Measurements from ENCODE around the gene PLEKHA5.

The PLEKHA5 gene

DNA sequence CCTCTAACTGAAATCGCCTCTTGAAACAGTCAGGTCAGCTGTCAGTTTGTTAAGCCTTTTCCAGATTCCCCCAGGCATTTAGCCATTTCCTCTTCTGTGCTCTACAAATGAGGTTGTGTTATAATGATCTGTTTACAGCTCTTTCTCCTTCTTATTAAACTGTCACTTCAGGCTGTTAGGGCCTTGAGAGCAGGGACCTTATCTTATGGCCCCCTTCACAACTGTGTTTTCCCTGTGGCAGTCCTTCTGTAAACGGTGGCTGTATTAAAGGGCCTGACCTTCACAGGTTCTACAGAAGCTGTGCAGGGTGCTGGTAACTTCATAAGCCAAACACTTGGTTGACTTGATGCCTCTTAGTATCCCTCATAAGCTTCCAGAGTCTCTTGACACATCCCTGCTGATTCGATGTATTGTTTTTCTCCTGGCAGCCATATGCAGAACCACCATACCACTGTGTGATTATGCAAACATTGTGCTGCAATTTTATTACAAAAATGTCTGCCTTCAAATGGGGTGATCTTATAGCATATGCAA lies 104.7 kb downstream of the PLEKHA5 start:
- ChIA-PET CTCF (interaction anchor here (0.5 to 0.7 kb wide), 2 partner anchors 380 to 657 kb away, joined by 3 to 4 read pairs; no protein-coding TSS in a partner anchor), POLR2A (ENCODE audit: low non-redundant PET) (interaction anchor here (0.6 kb wide), 1 partner anchor 545 kb away, joined by 3 read pairs; no protein-coding TSS in a partner anchor)
- no peak for DNase-seq (ENCODE audit: low spot score)
- TF ChIP-seq, protein P1, sequence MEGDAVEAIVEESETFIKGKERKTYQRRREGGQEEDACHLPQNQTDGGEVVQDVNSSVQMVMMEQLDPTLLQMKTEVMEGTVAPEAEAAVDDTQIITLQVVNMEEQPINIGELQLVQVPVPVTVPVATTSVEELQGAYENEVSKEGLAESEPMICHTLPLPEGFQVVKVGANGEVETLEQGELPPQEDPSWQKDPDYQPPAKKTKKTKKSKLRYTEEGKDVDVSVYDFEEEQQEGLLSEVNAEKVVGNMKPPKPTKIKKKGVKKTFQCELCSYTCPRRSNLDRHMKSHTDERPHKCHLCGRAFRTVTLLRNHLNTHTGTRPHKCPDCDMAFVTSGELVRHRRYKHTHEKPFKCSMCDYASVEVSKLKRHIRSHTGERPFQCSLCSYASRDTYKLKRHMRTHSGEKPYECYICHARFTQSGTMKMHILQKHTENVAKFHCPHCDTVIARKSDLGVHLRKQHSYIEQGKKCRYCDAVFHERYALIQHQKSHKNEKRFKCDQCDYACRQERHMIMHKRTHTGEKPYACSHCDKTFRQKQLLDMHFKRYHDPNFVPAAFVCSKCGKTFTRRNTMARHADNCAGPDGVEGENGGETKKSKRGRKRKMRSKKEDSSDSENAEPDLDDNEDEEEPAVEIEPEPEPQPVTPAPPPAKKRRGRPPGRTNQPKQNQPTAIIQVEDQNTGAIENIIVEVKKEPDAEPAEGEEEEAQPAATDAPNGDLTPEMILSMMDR (conservative IDR thresholded peaks at IDR 0.05; ENCODE audit: low read depth) = no peak
- H3K27ac ChIP-seq = no peak overlapping the region

DNA sequence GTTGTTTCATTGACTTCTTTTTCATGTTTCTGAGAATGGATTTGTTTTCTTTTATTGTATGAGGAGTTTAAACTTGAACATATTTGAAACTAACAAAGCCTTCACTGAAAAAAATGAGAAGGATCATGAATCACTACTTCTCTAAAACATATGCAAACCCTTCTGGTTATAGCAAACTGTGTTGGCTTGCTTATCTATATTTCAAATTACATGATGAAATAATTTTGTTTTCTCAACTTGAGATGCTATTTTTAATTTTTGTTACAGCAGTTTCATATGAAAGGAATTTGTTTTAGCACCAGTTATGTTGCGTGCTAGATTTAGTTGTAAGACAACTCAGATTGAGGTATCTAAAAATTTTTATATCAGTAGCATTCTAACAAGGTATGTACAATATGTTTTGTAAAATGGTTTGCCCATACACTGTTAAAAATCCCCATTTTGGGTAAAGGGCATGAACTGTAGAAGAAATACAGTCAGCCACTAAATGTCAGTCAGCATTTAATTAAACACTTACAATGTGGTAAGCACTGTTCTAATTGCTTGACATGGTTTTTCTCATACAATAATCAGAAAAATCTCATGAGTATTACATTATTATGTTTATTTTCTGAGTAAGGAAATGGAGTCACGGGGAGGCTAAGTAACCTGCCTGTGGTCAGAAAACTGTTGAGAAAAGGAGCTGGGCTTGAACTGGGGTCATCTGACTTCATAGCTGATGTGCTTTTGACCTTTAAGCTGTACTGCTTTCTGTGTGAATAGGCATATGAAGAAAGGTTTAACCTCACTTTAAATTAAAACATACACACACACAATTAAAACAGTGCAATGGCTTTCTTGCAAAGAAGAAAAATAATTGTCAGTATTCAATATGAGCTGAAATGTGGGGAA lies 105.7 kb downstream of the PLEKHA5 start:
- ChIA-PET CTCF (interaction anchor here (0.6 to 0.7 kb wide), 2 partner anchors 36 to 658 kb away, joined by 3 read pairs; no protein-coding TSS in a partner anchor), POLR2A (ENCODE audit: low non-redundant PET) (no interaction called here)
- TF ChIP-seq, protein P1 (conservative IDR thresholded peaks at IDR 0.05; ENCODE audit: low read depth) = no peak
- no peak overlapping the region for H3K27ac ChIP-seq
- DNase-seq (ENCODE audit: low spot score) = no peak

DNA sequence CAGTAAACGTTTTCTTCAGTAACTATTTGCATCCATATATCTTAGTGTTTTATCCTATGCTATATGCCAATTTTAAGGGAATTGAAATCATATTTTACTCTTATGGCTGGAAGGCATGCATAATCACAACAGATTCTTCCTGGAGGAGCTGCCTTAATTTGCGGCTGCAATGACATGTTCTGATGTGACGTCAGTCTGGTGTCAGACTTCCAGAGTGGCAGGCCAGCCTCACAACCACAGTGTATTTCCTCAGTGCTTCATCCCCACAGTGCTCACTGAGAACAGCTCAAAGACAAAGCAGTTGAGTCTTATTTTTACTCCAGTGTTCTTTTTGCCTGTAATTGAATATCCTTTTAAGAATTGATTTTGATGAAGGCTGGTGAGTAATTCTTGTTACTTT lies 107.1 kb downstream of the PLEKHA5 start:
- DNase-seq (ENCODE audit: low spot score) = no peak
- H3K27ac ChIP-seq = no peak overlapping the region
- TF ChIP-seq, protein P1 (conservative IDR thresholded peaks at IDR 0.05; ENCODE audit: low read depth) = no peak
- ChIA-PET POLR2A (ENCODE audit: low non-redundant PET) (no interaction called here), CTCF (no interaction called here)

DNA sequence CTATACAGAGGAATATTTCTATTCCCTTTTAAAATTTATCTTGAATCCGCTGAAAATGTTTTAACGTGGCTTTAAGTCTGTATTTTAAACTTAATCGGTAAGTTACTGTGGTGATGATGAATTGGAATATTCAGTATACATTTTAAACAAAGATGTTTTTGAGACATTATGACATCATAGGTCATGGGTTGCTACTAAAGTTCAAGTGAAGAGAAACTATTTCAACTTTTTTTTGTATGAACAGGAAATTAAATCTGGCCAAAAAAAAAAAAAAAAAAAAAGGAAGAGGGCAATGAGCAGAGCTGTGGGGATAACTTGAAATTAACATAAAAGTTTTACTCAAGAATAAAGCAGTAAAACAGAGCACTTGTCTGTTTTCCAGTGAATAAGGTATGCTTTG lies 109.0 kb downstream of the PLEKHA5 start:
- H3K27ac ChIP-seq = no peak overlapping the region
- DNase-seq (ENCODE audit: low spot score) = no peak
- ChIA-PET POLR2A (ENCODE audit: low non-redundant PET) (no interaction called here), CTCF (no interaction called here)
- TF ChIP-seq, protein P1 (conservative IDR thresholded peaks at IDR 0.05; ENCODE audit: low read depth) = no peak

DNA sequence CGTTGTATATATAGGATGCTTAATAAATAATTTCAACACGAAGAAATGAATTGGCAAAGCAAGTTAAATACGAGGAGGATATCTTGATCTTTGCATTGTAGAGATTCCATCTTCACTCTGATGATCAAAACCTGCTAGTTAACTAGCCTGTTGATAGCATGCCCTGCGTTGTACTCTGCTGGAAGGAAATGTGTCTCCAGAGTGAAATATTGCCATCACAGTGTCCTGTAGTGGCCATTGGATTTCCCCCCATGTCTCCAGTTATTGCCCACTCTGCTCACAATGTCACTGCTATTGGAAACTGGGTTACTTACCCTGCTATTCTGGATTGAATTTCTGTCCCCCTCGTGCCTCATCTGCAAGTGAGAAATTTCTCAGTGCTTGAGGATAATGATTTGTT lies 109.6 kb downstream of the PLEKHA5 start:
- ChIA-PET POLR2A (ENCODE audit: low non-redundant PET) (no interaction called here), CTCF (no interaction called here)
- TF ChIP-seq, protein P1 (conservative IDR thresholded peaks at IDR 0.05; ENCODE audit: low read depth) = no peak
- DNase-seq (ENCODE audit: low spot score) = no peak
- H3K27ac ChIP-seq = no peak overlapping the region

DNA sequence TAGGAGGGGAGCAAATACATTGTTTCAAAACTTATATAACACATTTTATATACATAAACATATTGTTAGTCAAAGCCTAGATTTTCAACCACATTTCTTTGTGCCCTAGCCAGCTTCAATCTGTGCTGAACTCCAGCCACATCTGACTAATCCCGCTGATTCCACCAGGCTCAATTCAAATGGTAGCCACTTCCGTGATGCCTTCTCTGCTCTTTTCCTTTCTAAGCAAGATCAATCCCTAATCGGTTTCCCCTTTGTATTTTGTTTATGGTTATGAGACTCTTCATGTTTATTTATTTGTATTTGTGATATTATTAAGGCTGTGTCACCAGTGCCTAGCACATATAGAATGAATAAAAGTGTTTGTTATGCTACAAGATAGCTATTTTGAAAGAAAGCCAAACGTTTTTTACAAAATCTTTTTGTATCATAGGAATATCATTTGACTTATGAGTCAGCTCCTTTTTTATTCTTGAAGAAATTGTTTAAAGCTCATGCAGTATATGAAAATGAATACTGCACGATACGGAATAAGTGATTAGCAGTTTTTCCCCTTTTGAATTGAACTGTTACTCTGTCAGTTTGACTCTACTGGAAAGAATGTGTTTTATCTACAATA lies 110.2 kb downstream of the PLEKHA5 start:
- TF ChIP-seq, protein P1 (conservative IDR thresholded peaks at IDR 0.05; ENCODE audit: low read depth) = no peak
- ChIA-PET CTCF (no interaction called here), POLR2A (ENCODE audit: low non-redundant PET) (no interaction called here)
- no peak overlapping the region for H3K27ac ChIP-seq
- DNase-seq (ENCODE audit: low spot score) = no peak

All from RWPE1 (cell line).